Trophoblast cell (in vitro differentiated cells and primary cell): ENCODE results near the gene GHR.

ENCODE experiments used
- DNase-seq, 2 donors: peaks; one replicate each; pipeline ENCODE4 v3.0.0-alpha.2; 2016
- H2AFZ ChIP-seq: 2 replicates; pipeline ENCODE4 v1.6.1; 2013; ENCODE audit warnings: low read length, moderate library complexity, mild to moderate bottlenecking; ENCODE audit not compliant: insufficient read depth, poor library complexity
- H2AK5ac ChIP-seq: 2 replicates; pipeline ENCODE4 v1.6.1; 2013; ENCODE audit warnings: mild to moderate bottlenecking, low read length
- H2BK120ac ChIP-seq: 2 replicates; pipeline ENCODE4 v1.6.1; 2013; ENCODE audit warnings: low read length, mild to moderate bottlenecking, moderate library complexity; ENCODE audit not compliant: insufficient read depth, poor library complexity
- H2BK12ac ChIP-seq: 2 replicates; pipeline ENCODE4 v1.6.1; 2013; ENCODE audit warnings: mild to moderate bottlenecking, low read length, moderate library complexity
- H2BK5ac ChIP-seq: 2 replicates; pipeline ENCODE4 v1.6.1; 2013; ENCODE audit warnings: low read length, low read depth, moderate library complexity, mild to moderate bottlenecking; ENCODE audit not compliant: poor library complexity
- H3K14ac ChIP-seq: 2 replicates; pipeline ENCODE4 v1.6.1; 2013; ENCODE audit warnings: mild to moderate bottlenecking, low read length
- H3K18ac ChIP-seq: 2 replicates; pipeline ENCODE4 v1.6.1; 2013; ENCODE audit warnings: mild to moderate bottlenecking, low read length
- H3K23ac ChIP-seq: 2 replicates; pipeline ENCODE4 v1.6.1; 2013; ENCODE audit warnings: low read length
- H3K27ac ChIP-seq: 2 replicates; pipeline ENCODE4 v1.5.1; 2013; ENCODE audit warnings: low read depth, mild to moderate bottlenecking, inconsistent platforms, low read length, moderate library complexity
- H3K27me3 ChIP-seq: 2 replicates; pipeline ENCODE4 v1.6.1; 2013; ENCODE audit warnings: inconsistent platforms, mild to moderate bottlenecking, low read length, moderate library complexity; ENCODE audit not compliant: insufficient read depth
- H3K36me3 ChIP-seq, 2 experiments: 1 replicate in 1 of 2; 2 replicates in 1 of 2; pipeline ENCODE4 v1.6.1; 2013; ENCODE audit warnings: low read length in 2 of 2, mild to moderate bottlenecking in 2 of 2, moderate library complexity in 1 of 2; ENCODE audit not compliant: insufficient read depth in 2 of 2, control insufficient read depth in 1 of 2
- H3K4ac ChIP-seq: 2 replicates; pipeline ENCODE4 v1.6.1; 2013; ENCODE audit warnings: low read depth, mild to moderate bottlenecking, low read length, moderate library complexity
- H3K4me1 ChIP-seq, 2 experiments: 1 replicate in 1 of 2; 2 replicates in 1 of 2; pipeline ENCODE4 v1.6.1; 2013; ENCODE audit warnings: low read length in 2 of 2, mild to moderate bottlenecking in 2 of 2, moderate library complexity in 1 of 2; ENCODE audit not compliant: insufficient read depth in 2 of 2, control insufficient read depth in 1 of 2
- H3K4me2 ChIP-seq: 2 replicates; pipeline ENCODE4 v1.6.1; 2013; ENCODE audit warnings: inconsistent platforms, mild to moderate bottlenecking, low read length, moderate library complexity
- H3K4me3 ChIP-seq: 2 replicates; pipeline ENCODE4 v1.5.1; 2013; ENCODE audit warnings: mild to moderate bottlenecking, low read depth, low read length, inconsistent platforms
- H3K79me1 ChIP-seq: one replicate; pipeline ENCODE4 v1.6.1; 2013; ENCODE audit warnings: low read length
- H3K79me2 ChIP-seq: 2 replicates; pipeline ENCODE4 v1.6.1; 2013; ENCODE audit warnings: low read length, mild to moderate bottlenecking; ENCODE audit not compliant: control insufficient read depth, insufficient read depth, poor library complexity
- H3K9ac ChIP-seq: 2 replicates; pipeline ENCODE4 v1.6.1; 2013; ENCODE audit warnings: mild to moderate bottlenecking, low read length
- H3K9me3 ChIP-seq: 2 replicates; pipeline ENCODE4 v1.6.1; 2013; ENCODE audit warnings: low read depth, mild to moderate bottlenecking, control low read depth, inconsistent platforms, low read length; ENCODE audit not compliant: insufficient read depth
- H4K12ac ChIP-seq: 2 replicates; pipeline ENCODE4 v1.6.1; 2013; ENCODE audit warnings: low read depth, mild to moderate bottlenecking, low read length, moderate library complexity
- H4K8ac ChIP-seq: 2 replicates; pipeline ENCODE4 v1.6.1; 2013; ENCODE audit warnings: low read depth, mild to moderate bottlenecking, low read length, moderate library complexity
- H4K91ac ChIP-seq: one replicate; pipeline ENCODE4 v1.6.1; 2013; ENCODE audit warnings: low read depth, mild to moderate bottlenecking, low read length, moderate library complexity
- WGBS: extraction: QIAGEN DNeasy Blood & Tissue Kit; methylation state at CpG from one replicate; pipeline ENCODE4 v1.1.7; 2013; ENCODE audit warnings: missing lambda C conversion rate; ENCODE audit not compliant: insufficient read length, insufficient coverage; ENCODE audit errors: extremely low coverage; 5-methylcytosine and 5-hydroxymethylcytosine counted together

The GHR gene

GRCh38 chr5:42756606-42757601 lies 333.7 kb downstream of the GHR start, which contains the start of gene CCDC152:
Gene CCDC152, plus strand, starts transcription at chr5:42756818. Its CDS starts 2,304 bp downstream, at chr5:42759122.
- Histone ChIP-seq H2AFZ (peak within 1 kb of the TSS; percentile 71), H3K18ac (no peak within 1 kb of the TSS), H2BK120ac (no peak within 1 kb of the TSS), H3K9ac (no peak within 1 kb of the TSS), H3K79me2 (no peaks in the 10 kb centered on the region), H3K9me3 (no peaks in the 10 kb centered on the region), H2BK5ac (no peak within 1 kb of the TSS), H3K27ac (no peak within 1 kb of the TSS), H3K23ac (no peak within 1 kb of the TSS), H3K4me3 (peak within 1 kb of the TSS; percentile 37), H3K79me1 (no peaks in the 10 kb centered on the region), H4K91ac (no peak within 1 kb of the TSS), H3K4ac (no peak within 1 kb of the TSS), H4K8ac (peak within 1 kb of the TSS; percentile 56), H4K12ac (no peak within 1 kb of the TSS), H2BK12ac (no peak within 1 kb of the TSS), H3K4me1 (peaks cover 0 to 4% of the 10 kb centered on the region in 2 experiments), H3K14ac (no peak within 1 kb of the TSS), H3K4me2 (peak within 1 kb of the TSS; percentile 44), H3K27me3 (no peaks in the 10 kb centered on the region), H3K36me3 (no peaks in the 10 kb centered on the region), H2AK5ac (no peak within 1 kb of the TSS)
- no peak for DNase-seq
- WGBS = no CpG with 5 or more reads among the region's 35 CpGs

GRCh38 chr5:42759456-42759855 lies 336.2 kb downstream of the GHR start:
- no peak overlapping the region for H3K4me2 ChIP-seq
- no CpG with 5 or more reads among the region's 2 CpGs for WGBS
- no peak overlapping the region for H2BK12ac ChIP-seq
- no peaks in the 10 kb centered on the region for H3K79me2 ChIP-seq
- H3K9me3 ChIP-seq = no peaks in the 10 kb centered on the region
- H3K27me3 ChIP-seq = no peaks in the 10 kb centered on the region
- H2BK5ac ChIP-seq = no peak overlapping the region
- H4K12ac ChIP-seq = no peak overlapping the region
- H3K23ac ChIP-seq = no peak overlapping the region
- H4K8ac ChIP-seq = no peak overlapping the region
- no peak overlapping the region for H3K9ac ChIP-seq
- H3K79me1 ChIP-seq = no peaks in the 10 kb centered on the region
- DNase-seq = no peak
- no peak overlapping the region for H2AFZ ChIP-seq
- no peak overlapping the region for H3K18ac ChIP-seq
- H2AK5ac ChIP-seq = no peak overlapping the region
- no peak overlapping the region for H3K4ac ChIP-seq
- H3K27ac ChIP-seq = no peak overlapping the region
- H4K91ac ChIP-seq = no peak overlapping the region
- no peak overlapping the region for H3K14ac ChIP-seq
- no peaks in the 10 kb centered on the region for H3K36me3 ChIP-seq
- H3K4me3 ChIP-seq = no peak overlapping the region
- H3K4me1 ChIP-seq = peaks cover 0 to 4% of the 10 kb centered on the region in 2 experiments
- H2BK120ac ChIP-seq = no peak overlapping the region

GRCh38 chr5:42760426-42760825 lies 337.2 kb downstream of the GHR start:
- no peak overlapping the region for H2BK5ac ChIP-seq
- no peak overlapping the region for H4K8ac ChIP-seq
- H3K4me1 ChIP-seq = peaks cover 0 to 4% of the 10 kb centered on the region in 2 experiments
- no peak overlapping the region for H2BK12ac ChIP-seq
- no peaks in the 10 kb centered on the region for H3K79me2 ChIP-seq
- H3K9me3 ChIP-seq = no peaks in the 10 kb centered on the region
- H2AK5ac ChIP-seq = no peak overlapping the region
- WGBS = no CpG with 5 or more reads among the region's 4 CpGs
- H2BK120ac ChIP-seq = no peak overlapping the region
- no peak overlapping the region for H2AFZ ChIP-seq
- H4K91ac ChIP-seq = no peak overlapping the region
- H3K4ac ChIP-seq = no peak overlapping the region
- H3K36me3 ChIP-seq = no peaks in the 10 kb centered on the region
- no peak overlapping the region for H3K27ac ChIP-seq
- no peak overlapping the region for H3K23ac ChIP-seq
- H3K4me2 ChIP-seq = no peak overlapping the region
- H3K4me3 ChIP-seq = no peak overlapping the region
- no peak overlapping the region for H3K9ac ChIP-seq
- no peak for DNase-seq
- H3K79me1 ChIP-seq = no peaks in the 10 kb centered on the region
- H3K27me3 ChIP-seq = no peaks in the 10 kb centered on the region
- H3K18ac ChIP-seq = no peak overlapping the region
- no peak overlapping the region for H4K12ac ChIP-seq
- no peak overlapping the region for H3K14ac ChIP-seq

- Histone ChIP-seq H3K9ac (no peak overlapping the region), H3K4me2 (no peak overlapping the region), H2BK120ac (no peak overlapping the region), H3K79me2 (no peaks in the 10 kb centered on the region), H3K27ac (no peak overlapping the region), H3K4me3 (no peak overlapping the region), H2AK5ac (no peak overlapping the region), H4K12ac (no peak overlapping the region), H2BK5ac (no peak overlapping the region), H3K9me3 (no peaks in the 10 kb centered on the region), H3K79me1 (no peaks in the 10 kb centered on the region), H3K4me1 (peaks cover 0 to 4% of the 10 kb centered on the region in 2 experiments), H3K36me3 (no peaks in the 10 kb centered on the region), H3K14ac (no peak overlapping the region), H3K23ac (no peak overlapping the region), H3K18ac (no peak overlapping the region), H4K91ac (no peak overlapping the region), H2BK12ac (no peak overlapping the region), H2AFZ (no peak overlapping the region), H4K8ac (no peak overlapping the region), H3K4ac (no peak overlapping the region), H3K27me3 (no peaks in the 10 kb centered on the region)
- no peak for DNase-seq
- WGBS = no CpG with 5 or more reads among the region's 1 CpG
Measured at GRCh38 chr5:42761791-42762190, 338.6 kb downstream of the GHR start.
